RWPE1 (cell line): Measurements from ENCODE around the gene GOPC.
"Not testable (repeated sequence)": the region's sequence is repeated elsewhere in the genome, so short reads cannot be mapped to it uniquely, and the experiment has no call there.

Experiments
- CTCF ChIA-PET: fragments of 350-600 bp; sonication (Branson Sonifier 250); formaldehyde crosslinking; extraction: SDS; loops from one replicate; lab custom pipeline; 2021; lab: Yijun Ruan, JAX
- POLR2A ChIA-PET: fragments of 400-600 bp; formaldehyde crosslinking; extraction: SDS; loops from one replicate; lab custom pipeline; 2020; ENCODE audit warnings: antibody characterized with exemption; ENCODE audit not compliant: low non-redundant PET; lab: Yijun Ruan, JAX
- DNase-seq: peaks from one replicate; pipeline ENCODE4 v3.0.0; 2012; ENCODE audit warnings: low spot score
- H3K27ac ChIP-seq: fragments of 450-650 bp; 2 replicates; pipeline ENCODE4 v1.5.1; 2017
- CTCF ChIP-seq: fragments of 450-650 bp; conservative IDR thresholded peaks from 2 replicates; pipeline ENCODE4 v1.5.1; 2017; ENCODE audit warnings: low read depth, mild to moderate bottlenecking

Gene GOPC

GRCh38 chr6:117602151-117602898, at the start of gene GOPC:
GOPC (minus strand) TSS chr6:117602511; CDS start chr6:117602288, 223 bp downstream.
- TF ChIP-seq CTCF: no peak
- CTCF ChIA-PET: interaction anchor here (0.7 kb wide), 1 partner anchor 51 kb away, joined by 3 read pairs; no protein-coding TSS in a partner anchor
- DNase-seq: peak; percentile 99
- POLR2A ChIA-PET: interaction anchor here (0.9 kb wide), 1 partner anchor 12 kb away, joined by 3 read pairs; no protein-coding TSS in a partner anchor
- peak within 1 kb of the TSS; percentile 97 for H3K27ac ChIP-seq

- POLR2A ChIA-PET, H3K27ac ChIP-seq, DNase-seq: not testable (repeated sequence)
- CTCF ChIA-PET: interaction anchor here (0.5 to 0.6 kb wide), 2 partner anchors 282 to 315 kb away, joined by 3 read pairs; no protein-coding TSS in a partner anchor
Observed at GRCh38 chr6:117651984-117652383, 49.7 kb upstream of the GOPC start.

- ChIA-PET CTCF (no interaction called here), POLR2A (no interaction called here)
- H3K27ac ChIP-seq: no peak overlapping the region
- DNase-seq: no peak
- no peak for TF ChIP-seq CTCF
Observed at GRCh38 chr6:117642976-117643375, 40.7 kb upstream of the GOPC start.

GRCh38 chr6:117637770-117638169, 35.5 kb upstream of the GOPC start:
- no peak for TF ChIP-seq CTCF
- H3K27ac ChIP-seq: no peak overlapping the region
- ChIA-PET CTCF (interaction anchor here (0.5 kb wide), 1 partner anchor 211 kb away, joined by 9 read pairs; no protein-coding TSS in a partner anchor), POLR2A (no interaction called here)
- no peak for DNase-seq

- TF ChIP-seq CTCF: no peak
- ChIA-PET POLR2A (no interaction called here), CTCF (interaction anchor here (0.6 kb wide), 2 partner anchors 24 to 28 kb away, joined by 3 to 4 read pairs; no protein-coding TSS in a partner anchor)
- no peak for DNase-seq
- H3K27ac ChIP-seq: no peak overlapping the region
Observed at GRCh38 chr6:117629119-117629660, 26.9 kb upstream of the GOPC start.

- CTCF ChIA-PET: no interaction called here
Observed at GRCh38 chr6:117627533-117627932, 25.2 kb upstream of the GOPC start.

More at GRCh38 chr6:117627533-117627932, 25.2 kb upstream of the GOPC start:
- POLR2A ChIA-PET: no interaction called here
- TF ChIP-seq CTCF: no peak
- H3K27ac ChIP-seq: no peak overlapping the region
- DNase-seq: no peak
